K562 (cell line): ENCODE measurements around the gene CHD2.

Source experiments
- BHLHE40 ChIP-seq: IDR thresholded peaks from 2 replicates; pipeline ENCODE4 v1.6.1; 2011; ENCODE audit warnings: low read length, improper control_type of control experiment
- CREB1 ChIP-seq, 2 experiments: sonication (generic) in 1 of 2; formaldehyde crosslinking in 1 of 2; IDR thresholded peaks; 2 replicates each; pipeline versions ENCODE4 v1.6.1 to v1.8.0; 2012 to 2022; ENCODE audit warnings: inconsistent platforms in 1 of 2, mild to moderate bottlenecking in 1 of 2, missing genetic modification reagents in 1 of 2, moderate library complexity in 1 of 2
- HMGN3 ChIP-seq: IDR thresholded peaks from 2 replicates; pipeline ENCODE4 v1.6.1; 2011; ENCODE audit warnings: borderline replicate concordance, low read depth, mild to moderate bottlenecking, mixed read lengths, low read length; ENCODE audit not compliant: insufficient read length; ENCODE audit errors: extremely low read depth
- MAFF ChIP-seq: IDR thresholded peaks from 2 replicates; pipeline ENCODE4 v1.6.1; 2012; ENCODE audit warnings: low read length, improper control_type of control experiment
- POLR2A ChIP-seq: fragments of 450-650 bp; conservative IDR thresholded peaks from 2 replicates; pipeline ENCODE4 v1.6.1; 2016
- SIN3A ChIP-seq, 2 experiments: fragments of 150-350 bp in 1 of 2; IDR thresholded peaks; 2 replicates each; pipeline ENCODE4 v1.6.1; 2011 to 2016; ENCODE audit warnings: borderline replicate concordance in 2 of 2, low read depth in 2 of 2, low read length in 2 of 2, mild to moderate bottlenecking in 2 of 2, moderate library complexity in 2 of 2; ENCODE audit not compliant: control insufficient read depth in 1 of 2
- SMAD3 ChIP-seq: fragments of 450-650 bp; formaldehyde crosslinking; conservative IDR thresholded peaks from 2 replicates; pipeline ENCODE4 v1.4.0; 2020; ENCODE audit warnings: mild to moderate bottlenecking
- XRCC5 ChIP-seq: fragments of 200-400 bp; formaldehyde crosslinking; IDR thresholded peaks from 2 replicates; pipeline ENCODE4 v1.6.1; 2017; ENCODE audit warnings: low read depth, mild to moderate bottlenecking, low read length
- TF ChIP-seq, protein P1 (sequence below): fragments of 250-450 bp; sonication (Bioruptor Pico); IDR thresholded peaks from 2 replicates; pipeline ENCODE4 v1.8.0; 2021; ENCODE audit warnings: moderate library complexity, mild to moderate bottlenecking, inconsistent platforms
- TF ChIP-seq, protein P2 (sequence below), 3 experiments: IDR thresholded peaks in 2 of 3; conservative IDR thresholded peaks in 1 of 3; 2 replicates each; pipeline ENCODE4 v1.5.1; 2011 to 2012; ENCODE audit warnings: low read length in 3 of 3, mild to moderate bottlenecking in 3 of 3, control low read depth in 2 of 3, improper control_type of control experiment in 1 of 3, inconsistent platforms in 1 of 3, low read depth in 1 of 3, mixed read lengths in 1 of 3, moderate library complexity in 1 of 3; ENCODE audit not compliant: insufficient read depth in 2 of 3
- TF ChIP-seq, protein P3 (sequence below): sonication (generic); formaldehyde crosslinking; IDR thresholded peaks from 2 replicates; pipeline ENCODE4 v1.8.1; 2023; ENCODE audit warnings: mild to moderate bottlenecking, missing genetic modification reagents
- TF ChIP-seq, protein P4 (sequence below), 2 experiments: IDR thresholded peaks in 1 of 2; conservative IDR thresholded peaks in 1 of 2; 2 replicates each; pipeline ENCODE4 v1.6.1; 2016; ENCODE audit warnings: low read depth in 2 of 2, mild to moderate bottlenecking in 1 of 2, missing compliant biosample characterization in 1 of 2, missing genetic modification characterization in 1 of 2, moderate library complexity in 1 of 2

DNA sequence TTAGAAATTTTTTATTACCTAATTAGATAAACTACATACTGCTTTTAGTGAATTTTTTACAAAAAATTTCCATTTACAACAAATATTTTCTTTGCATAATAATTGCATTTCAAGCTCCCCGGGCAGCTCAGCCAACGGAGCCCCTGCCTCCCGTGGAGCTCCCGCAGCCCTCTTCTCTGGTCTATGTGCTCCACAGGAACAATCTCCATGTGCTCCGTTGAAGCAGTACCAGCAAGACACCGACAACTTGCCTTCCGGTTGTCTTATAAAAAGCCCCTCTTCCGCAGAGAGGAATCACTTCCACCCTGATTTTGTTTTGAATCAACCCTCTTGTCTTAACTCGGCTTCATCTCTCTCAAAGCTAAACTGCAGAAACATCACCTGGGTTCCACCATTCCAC, 46.9 kb upstream of the CHD2 start:
- TF ChIP-seq XRCC5 (no peak), POLR2A (no peak), MAFF (no peak), HMGN3 (no peak), SIN3A (IDR thresholded peaks at IDR 0.05; ENCODE audit: borderline replicate concordance in 2 of 2, control insufficient read depth in 1 of 2, low read depth in 2 of 2, low read length in 2 of 2) (no peak), SMAD3 (CRISPR knock-in tag) (no peak), BHLHE40 (no peak), CREB1 (IDR thresholded peaks at IDR 0.05) (no peak), CREB1 (CRISPR knock-in tag; IDR thresholded peaks at IDR 0.05) (no peak)
- TF ChIP-seq, protein P1, sequence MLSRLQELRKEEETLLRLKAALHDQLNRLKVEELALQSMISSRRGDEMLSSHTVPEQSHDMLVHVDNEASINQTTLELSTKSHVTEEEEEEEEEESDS (CRISPR knock-in tag) = no peak
- TF ChIP-seq, protein P2, sequence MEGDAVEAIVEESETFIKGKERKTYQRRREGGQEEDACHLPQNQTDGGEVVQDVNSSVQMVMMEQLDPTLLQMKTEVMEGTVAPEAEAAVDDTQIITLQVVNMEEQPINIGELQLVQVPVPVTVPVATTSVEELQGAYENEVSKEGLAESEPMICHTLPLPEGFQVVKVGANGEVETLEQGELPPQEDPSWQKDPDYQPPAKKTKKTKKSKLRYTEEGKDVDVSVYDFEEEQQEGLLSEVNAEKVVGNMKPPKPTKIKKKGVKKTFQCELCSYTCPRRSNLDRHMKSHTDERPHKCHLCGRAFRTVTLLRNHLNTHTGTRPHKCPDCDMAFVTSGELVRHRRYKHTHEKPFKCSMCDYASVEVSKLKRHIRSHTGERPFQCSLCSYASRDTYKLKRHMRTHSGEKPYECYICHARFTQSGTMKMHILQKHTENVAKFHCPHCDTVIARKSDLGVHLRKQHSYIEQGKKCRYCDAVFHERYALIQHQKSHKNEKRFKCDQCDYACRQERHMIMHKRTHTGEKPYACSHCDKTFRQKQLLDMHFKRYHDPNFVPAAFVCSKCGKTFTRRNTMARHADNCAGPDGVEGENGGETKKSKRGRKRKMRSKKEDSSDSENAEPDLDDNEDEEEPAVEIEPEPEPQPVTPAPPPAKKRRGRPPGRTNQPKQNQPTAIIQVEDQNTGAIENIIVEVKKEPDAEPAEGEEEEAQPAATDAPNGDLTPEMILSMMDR (IDR thresholded peaks at IDR 0.05 in 2 of 3, conservative IDR thresholded peaks at IDR 0.05 in 1 of 3; ENCODE audit: insufficient read depth in 2 of 3, low read depth in 1 of 3, low read length in 3 of 3) = no peak
- TF ChIP-seq, protein P3, sequence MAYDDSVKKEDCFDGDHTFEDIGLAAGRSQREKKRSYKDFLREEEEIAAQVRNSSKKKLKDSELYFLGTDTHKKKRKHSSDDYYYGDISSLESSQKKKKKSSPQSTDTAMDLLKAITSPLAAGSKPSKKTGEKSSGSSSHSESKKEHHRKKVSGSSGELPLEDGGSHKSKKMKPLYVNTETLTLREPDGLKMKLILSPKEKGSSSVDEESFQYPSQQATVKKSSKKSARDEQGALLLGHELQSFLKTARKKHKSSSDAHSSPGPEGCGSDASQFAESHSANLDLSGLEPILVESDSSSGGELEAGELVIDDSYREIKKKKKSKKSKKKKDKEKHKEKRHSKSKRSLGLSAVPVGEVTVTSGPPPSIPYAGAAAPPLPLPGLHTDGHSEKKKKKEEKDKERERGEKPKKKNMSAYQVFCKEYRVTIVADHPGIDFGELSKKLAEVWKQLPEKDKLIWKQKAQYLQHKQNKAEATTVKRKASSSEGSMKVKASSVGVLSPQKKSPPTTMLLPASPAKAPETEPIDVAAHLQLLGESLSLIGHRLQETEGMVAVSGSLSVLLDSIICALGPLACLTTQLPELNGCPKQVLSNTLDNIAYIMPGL = no peak
- TF ChIP-seq, protein P4, sequence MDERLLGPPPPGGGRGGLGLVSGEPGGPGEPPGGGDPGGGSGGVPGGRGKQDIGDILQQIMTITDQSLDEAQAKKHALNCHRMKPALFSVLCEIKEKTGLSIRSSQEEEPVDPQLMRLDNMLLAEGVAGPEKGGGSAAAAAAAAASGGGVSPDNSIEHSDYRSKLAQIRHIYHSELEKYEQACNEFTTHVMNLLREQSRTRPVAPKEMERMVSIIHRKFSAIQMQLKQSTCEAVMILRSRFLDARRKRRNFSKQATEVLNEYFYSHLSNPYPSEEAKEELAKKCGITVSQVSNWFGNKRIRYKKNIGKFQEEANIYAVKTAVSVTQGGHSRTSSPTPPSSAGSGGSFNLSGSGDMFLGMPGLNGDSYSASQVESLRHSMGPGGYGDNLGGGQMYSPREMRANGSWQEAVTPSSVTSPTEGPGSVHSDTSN (CRISPR knock-in tag; IDR thresholded peaks at IDR 0.05; ENCODE audit: low read depth) = no peak
- TF ChIP-seq, protein P4 (tag; conservative IDR thresholded peaks at IDR 0.05; ENCODE audit: low read depth) = no peak
